Cardiac muscle cell (in vitro differentiated cells and primary cell): ENCODE results near the gene CCSER2. TPM values are rescaled to one million over a fixed set of nuclear protein-coding genes. Genes with fewer than 3 reads are reported as not detected.

Experiments used
- DNase-seq, 2 donors: peaks; one replicate each; pipeline versions ENCODE4 v3.0.0 to v3.0.0-alpha.2; 2010 to 2017; ENCODE audit warnings: low read depth in 1 of 2, low spot score in 1 of 2
- H3K27ac ChIP-seq: fragments of 200-600 bp; sonication (generic); 2 replicates; pipeline ENCODE4 v1.5.1; 2016
- H3K27me3 ChIP-seq: fragments of 200-600 bp; sonication (generic); 2 replicates; pipeline ENCODE4 v1.6.0; 2016; ENCODE audit warnings: control low read depth
- H3K36me3 ChIP-seq: fragments of 200-600 bp; sonication (generic); 2 replicates; pipeline ENCODE4 v1.5.1; 2016; ENCODE audit warnings: control low read depth
- H3K4me1 ChIP-seq: fragments of 200-600 bp; sonication (generic); 2 replicates; pipeline ENCODE4 v1.8.1; 2017; ENCODE audit warnings: low read depth, mild to moderate bottlenecking, mixed run types
- H3K4me3 ChIP-seq: fragments of 200-600 bp; sonication (generic); 2 replicates; pipeline ENCODE4 v1.5.1; 2016; ENCODE audit warnings: mild to moderate bottlenecking
- H3K9me3 ChIP-seq: fragments of 200-600 bp; sonication (generic); 2 replicates; pipeline ENCODE4 v1.5.1; 2017; ENCODE audit warnings: low read depth, mild to moderate bottlenecking, control low read depth
- CTCF ChIP-seq: IDR thresholded peaks from 2 replicates; pipeline ENCODE4 v1.5.1; 2012; ENCODE audit warnings: low read depth, mild to moderate bottlenecking, low read length
- polyA plus RNA-seq: library from polyadenylated mRNA; unstranded; fragments of >200 nt; fragmentation: Nextera tagmentation; extraction: Ambion mirVana; gene quantifications from 2 replicates; pipeline ENCODE4 v1.2.1, GENCODE V29; 2016
- total RNA-seq: library from RNA; depleted of rRNA; stranded (reverse); fragments of >200 nt; gene quantifications from 2 replicates; pipeline ENCODE4 v1.2.3, GENCODE V29; 2016

Gene CCSER2
- total and polyA plus RNA-seq, 2 experiments from 2014 or later, result 22.5 to 32.9 TPM

- H3K9me3 ChIP-seq, result no peaks in the 10 kb centered on the region
- no peak for TF ChIP-seq CTCF
- H3K27ac ChIP-seq, result no peak overlapping the region
- no peak overlapping the region for H3K4me3 ChIP-seq
- DNase-seq, result no peak
- H3K27me3 ChIP-seq, result no peaks in the 10 kb centered on the region
- no peaks in the 10 kb centered on the region for H3K4me1 ChIP-seq
- H3K36me3 ChIP-seq, result no peaks in the 10 kb centered on the region
Observed at GRCh38 chr10:84294766-84295447, 33.5 kb upstream of the CCSER2 start.

GRCh38 chr10:84296091-84296981 lies 32.1 kb upstream of the CCSER2 start:
- no peak for TF ChIP-seq CTCF
- Histone ChIP-seq H3K27ac (no peak overlapping the region), H3K4me3 (no peak overlapping the region), H3K4me1 (no peaks in the 10 kb centered on the region), H3K36me3 (no peaks in the 10 kb centered on the region), H3K27me3 (no peaks in the 10 kb centered on the region), H3K9me3 (no peaks in the 10 kb centered on the region)
- peak in 1 of 2 donors; percentile 42 for DNase-seq

GRCh38 chr10:84298057-84298456 lies 30.3 kb upstream of the CCSER2 start:
- no peaks in the 10 kb centered on the region for H3K9me3 ChIP-seq
- no peaks in the 10 kb centered on the region for H3K36me3 ChIP-seq
- TF ChIP-seq CTCF, result no peak
- no peak overlapping the region for H3K27ac ChIP-seq
- H3K27me3 ChIP-seq, result no peaks in the 10 kb centered on the region
- H3K4me3 ChIP-seq, result no peak overlapping the region
- DNase-seq, result no peak
- no peaks in the 10 kb centered on the region for H3K4me1 ChIP-seq

- DNase-seq, result no peak
- H3K9me3 ChIP-seq, result no peaks in the 10 kb centered on the region
- TF ChIP-seq CTCF, result no peak
- H3K27ac ChIP-seq, result no peak overlapping the region
- no peak overlapping the region for H3K4me3 ChIP-seq
- H3K27me3 ChIP-seq, result no peaks in the 10 kb centered on the region
- no peaks in the 10 kb centered on the region for H3K4me1 ChIP-seq
- H3K36me3 ChIP-seq, result no peaks in the 10 kb centered on the region
Observed at GRCh38 chr10:84302223-84302622, 26.2 kb upstream of the CCSER2 start.

- no peaks in the 10 kb centered on the region for H3K4me1 ChIP-seq
- no peak overlapping the region for H3K27ac ChIP-seq
- no peak overlapping the region for H3K4me3 ChIP-seq
- H3K27me3 ChIP-seq, result no peaks in the 10 kb centered on the region
- H3K36me3 ChIP-seq, result no peaks in the 10 kb centered on the region
- no peak for TF ChIP-seq CTCF
- H3K9me3 ChIP-seq, result no peaks in the 10 kb centered on the region
- DNase-seq, result no peak
Observed at GRCh38 chr10:84306751-84307384, 21.5 kb upstream of the CCSER2 start.
